H9 (cell line): ENCODE measurements around the gene OR14A2. TPM values are rescaled to one million over a fixed set of nuclear protein-coding genes. Genes with fewer than 3 reads are reported as not detected.
"Not testable (repeated sequence)": the region's sequence is repeated elsewhere in the genome, so short reads cannot be mapped to it uniquely, and the experiment has no call there.

ENCODE experiments used
- DNase-seq: peaks from one replicate; pipeline ENCODE4 v3.0.0-alpha.2; 2017
- H2AFZ ChIP-seq: one replicate; pipeline ENCODE4 v1.6.1; 2013; ENCODE audit warnings: mild to moderate bottlenecking, low read length, control low read depth, moderate library complexity
- H2AK5ac ChIP-seq: 2 replicates; pipeline ENCODE4 v1.6.1; 2013; ENCODE audit warnings: low read length, control low read depth, mixed read lengths; ENCODE audit not compliant: insufficient read length
- H2BK120ac ChIP-seq: one replicate; pipeline ENCODE4 v1.6.1; 2013; ENCODE audit warnings: low read depth, mild to moderate bottlenecking, low read length, control low read depth, inconsistent platforms; ENCODE audit not compliant: poor library complexity, severe bottlenecking
- H2BK12ac ChIP-seq: 2 replicates; pipeline ENCODE4 v1.6.1; 2013; ENCODE audit warnings: low read length, control low read depth, mixed read lengths, low read depth; ENCODE audit not compliant: insufficient read length
- H2BK15ac ChIP-seq: 2 replicates; pipeline ENCODE4 v1.6.1; 2013; ENCODE audit warnings: low read depth, low read length, control low read depth
- H2BK20ac ChIP-seq: one replicate; pipeline ENCODE4 v1.6.1; 2013; ENCODE audit warnings: low read depth, mild to moderate bottlenecking, low read length, control low read depth, inconsistent platforms; ENCODE audit not compliant: poor library complexity, severe bottlenecking
- H2BK5ac ChIP-seq: 2 replicates; pipeline ENCODE4 v1.6.1; 2013; ENCODE audit warnings: low read length, control low read depth, mixed read lengths; ENCODE audit not compliant: insufficient read length
- H3K14ac ChIP-seq: 2 replicates; pipeline ENCODE4 v1.6.1; 2013; ENCODE audit warnings: low read length, control low read depth; ENCODE audit not compliant: insufficient read depth
- H3K18ac ChIP-seq: 2 replicates; pipeline ENCODE4 v1.6.1; 2013; ENCODE audit warnings: low read depth, mild to moderate bottlenecking, mixed read lengths, low read length, control low read depth; ENCODE audit not compliant: insufficient read length
- H3K23ac ChIP-seq: 2 replicates; pipeline ENCODE4 v1.6.1; 2013; ENCODE audit warnings: low read length, control low read depth, mixed read lengths, low read depth; ENCODE audit not compliant: insufficient read length
- H3K23me2 ChIP-seq: 2 replicates; pipeline ENCODE4 v1.6.1; 2013; ENCODE audit warnings: low read depth, mild to moderate bottlenecking, mixed read lengths, low read length, control low read depth; ENCODE audit not compliant: insufficient read length, poor library complexity, severe bottlenecking
- H3K27ac ChIP-seq: 2 replicates; pipeline ENCODE4 v1.5.1; 2013; ENCODE audit warnings: low read length, control low read depth, mixed read lengths, low read depth; ENCODE audit not compliant: insufficient read length
- H3K27me3 ChIP-seq: 2 replicates; pipeline ENCODE4 v1.6.1; 2013; ENCODE audit warnings: low read length, control low read depth, inconsistent platforms; ENCODE audit not compliant: insufficient read depth
- H3K4ac ChIP-seq: 2 replicates; pipeline ENCODE4 v1.6.1; 2013; ENCODE audit warnings: low read depth, mild to moderate bottlenecking, control low read depth, inconsistent platforms, low read length, moderate library complexity
- H3K4me1 ChIP-seq: 2 replicates; pipeline ENCODE4 v1.6.1; 2013; ENCODE audit warnings: low read length, control low read depth, inconsistent platforms; ENCODE audit not compliant: insufficient read depth
- H3K4me2 ChIP-seq: 2 replicates; pipeline ENCODE4 v1.6.1; 2013; ENCODE audit warnings: low read length, control low read depth, mixed read lengths; ENCODE audit not compliant: insufficient read length, insufficient read depth
- H3K56ac ChIP-seq: 2 replicates; pipeline ENCODE4 v1.6.1; 2013; ENCODE audit warnings: low read depth, mild to moderate bottlenecking, mixed read lengths, low read length, control low read depth; ENCODE audit not compliant: insufficient read length
- H3K79me1 ChIP-seq: 2 replicates; pipeline ENCODE4 v1.6.1; 2013; ENCODE audit warnings: low read depth, mild to moderate bottlenecking, moderate library complexity, low read length, control low read depth, inconsistent platforms; ENCODE audit not compliant: insufficient read depth, poor library complexity, severe bottlenecking
- H3K79me2 ChIP-seq: 2 replicates; pipeline ENCODE4 v1.6.1; 2013; ENCODE audit warnings: low read length, control low read depth, inconsistent platforms; ENCODE audit not compliant: insufficient read depth
- H3K9ac ChIP-seq: 2 replicates; pipeline ENCODE4 v1.6.1; 2013; ENCODE audit warnings: low read length, control low read depth, mixed read lengths; ENCODE audit not compliant: insufficient read length; ENCODE audit errors: extremely low read depth
- H3K9me3 ChIP-seq: one replicate; pipeline ENCODE4 v1.6.1; 2013; ENCODE audit warnings: low read depth, low read length, inconsistent platforms; ENCODE audit not compliant: control insufficient read depth
- H3T11ph ChIP-seq: one replicate; pipeline ENCODE4 v1.6.1; 2013; ENCODE audit warnings: mild to moderate bottlenecking, low read length, control low read depth, inconsistent platforms
- H4K20me1 ChIP-seq: one replicate; pipeline ENCODE4 v1.6.1; 2013; ENCODE audit not compliant: control insufficient read depth, insufficient read length, insufficient read depth
- H4K5ac ChIP-seq: 2 replicates; pipeline ENCODE4 v1.6.1; 2013; ENCODE audit warnings: low read depth, mild to moderate bottlenecking, mixed read lengths, low read length, control low read depth; ENCODE audit not compliant: insufficient read length
- H4K8ac ChIP-seq: replicated peaks from 2 replicates; pipeline ENCODE4 v1.6.1; 2013; ENCODE audit warnings: low read length, control low read depth, mixed read lengths, low read depth; ENCODE audit not compliant: insufficient read length
- H4K91ac ChIP-seq: 2 replicates; pipeline ENCODE4 v1.6.1; 2013; ENCODE audit warnings: low read depth, mild to moderate bottlenecking, moderate library complexity, mixed read lengths, low read length, control low read depth; ENCODE audit not compliant: insufficient read length
- H3K27ac Mint-ChIP-seq, 3 experiments: 2 replicates in 2 of 3; 3 replicates in 1 of 3; pipeline ENCODE4 v1.8.0; 2020 to 2021; ENCODE audit warnings: mixed read lengths in 3 of 3, mild to moderate bottlenecking in 1 of 3, moderate library complexity in 1 of 3
- H3K27me3 Mint-ChIP-seq: 2 replicates; pipeline ENCODE4 v1.8.0; 2021; ENCODE audit warnings: low read depth, mild to moderate bottlenecking, moderate library complexity, mixed read lengths
- H3K36me3 Mint-ChIP-seq, 3 experiments: 2 replicates in 2 of 3; 3 replicates in 1 of 3; pipeline ENCODE4 v1.8.0; 2020 to 2021; ENCODE audit warnings: low read depth in 3 of 3, mixed read lengths in 3 of 3; ENCODE audit not compliant: insufficient read depth in 1 of 3
- H3K4me1 Mint-ChIP-seq, 2 experiments: 2 replicates each; pipeline ENCODE4 v1.8.0; 2020; ENCODE audit warnings: mixed read lengths in 2 of 2
- H3K4me3 Mint-ChIP-seq, 2 experiments: 2 replicates in 1 of 2; 3 replicates in 1 of 2; pipeline ENCODE4 v1.8.0; 2020 to 2021; ENCODE audit warnings: mild to moderate bottlenecking in 2 of 2, mixed read lengths in 2 of 2, moderate library complexity in 1 of 2
- H3K9me3 Mint-ChIP-seq, 2 experiments: 2 replicates in 1 of 2; 3 replicates in 1 of 2; pipeline ENCODE4 v1.8.0; 2020; ENCODE audit warnings: mild to moderate bottlenecking in 2 of 2, mixed read lengths in 2 of 2, moderate library complexity in 1 of 2
- WGBS: extraction: QIAGEN DNeasy Blood & Tissue Kit; methylation state at CpG from one replicate; pipeline ENCODE4 v1.1.7; 2013; ENCODE audit warnings: missing lambda C conversion rate, low lambda C conversion rate, mixed read lengths; ENCODE audit not compliant: insufficient read length; ENCODE audit errors: extremely low coverage; 5-methylcytosine and 5-hydroxymethylcytosine counted together
- total RNA-seq: library from RNA; stranded (reverse); gene quantifications from 2 replicates; pipeline ENCODE4 v1.2.1, GENCODE V29; 2021
- TF ChIP-seq, protein P1 (sequence below): fragments of 200-600 bp; sonication (generic); conservative IDR thresholded peaks from 3 replicates; pipeline ENCODE4 v1.8.0; 2021; ENCODE audit warnings: antibody characterized with exemption, mild to moderate bottlenecking

OR14A2 gene
- total RNA-seq, 1 experiment from 2014 or later, result not detected

DNA sequence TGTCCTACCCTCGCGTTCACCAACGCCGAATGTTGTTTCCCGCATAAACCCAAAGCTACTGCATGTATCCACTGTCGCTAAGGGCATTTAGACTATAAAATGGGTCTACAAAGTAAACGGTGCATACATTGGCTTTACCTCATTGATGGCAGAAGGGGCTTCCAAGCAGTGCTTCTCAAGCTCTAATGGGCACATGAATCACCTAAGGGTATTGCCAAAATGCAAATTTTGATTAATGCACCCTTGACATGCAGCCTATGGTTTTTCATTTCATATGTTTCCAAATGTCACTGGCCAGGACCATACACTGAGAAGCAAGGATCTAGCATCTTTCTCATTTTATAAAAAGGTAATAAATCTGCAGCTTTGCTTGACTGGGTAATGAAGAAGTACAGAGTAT, 34.2 kb downstream of the OR14A2 start:
- Histone ChIP-seq H3K23me2 (no peaks in the 10 kb centered on the region), H3K9me3 (peaks cover 6% of the 10 kb centered on the region), H3K27ac (no peak overlapping the region), H3K14ac (no peak overlapping the region), H3K27me3 (no peaks in the 10 kb centered on the region), H4K8ac (no peak overlapping the region), H3K18ac (no peak overlapping the region), H3T11ph (no peak overlapping the region), H2AK5ac (no peak overlapping the region), H3K9ac (no peak overlapping the region), H2AFZ (no peak overlapping the region), H3K4me1 (no peaks in the 10 kb centered on the region), H3K56ac (no peak overlapping the region), H2BK20ac (no peak overlapping the region), H4K91ac (no peak overlapping the region), H4K20me1 (no peaks in the 10 kb centered on the region), H3K79me2 (no peaks in the 10 kb centered on the region), H2BK5ac (no peak overlapping the region), H3K4me2 (no peak overlapping the region), H2BK15ac (no peak overlapping the region), H3K79me1 (no peaks in the 10 kb centered on the region), H3K23ac (no peak overlapping the region), H4K5ac (no peak overlapping the region), H2BK12ac (no peak overlapping the region), H3K4ac (no peak overlapping the region), H2BK120ac (no peak overlapping the region)
- no peaks in the 10 kb centered on the region for H3K36me3 Mint-ChIP-seq
- H3K4me3 Mint-ChIP-seq, result no peak overlapping the region
- DNase-seq, result no peak
- no peaks in the 10 kb centered on the region; the same call in 1 of the 2 replicates for H3K27me3 Mint-ChIP-seq
- TF ChIP-seq, protein P1, sequence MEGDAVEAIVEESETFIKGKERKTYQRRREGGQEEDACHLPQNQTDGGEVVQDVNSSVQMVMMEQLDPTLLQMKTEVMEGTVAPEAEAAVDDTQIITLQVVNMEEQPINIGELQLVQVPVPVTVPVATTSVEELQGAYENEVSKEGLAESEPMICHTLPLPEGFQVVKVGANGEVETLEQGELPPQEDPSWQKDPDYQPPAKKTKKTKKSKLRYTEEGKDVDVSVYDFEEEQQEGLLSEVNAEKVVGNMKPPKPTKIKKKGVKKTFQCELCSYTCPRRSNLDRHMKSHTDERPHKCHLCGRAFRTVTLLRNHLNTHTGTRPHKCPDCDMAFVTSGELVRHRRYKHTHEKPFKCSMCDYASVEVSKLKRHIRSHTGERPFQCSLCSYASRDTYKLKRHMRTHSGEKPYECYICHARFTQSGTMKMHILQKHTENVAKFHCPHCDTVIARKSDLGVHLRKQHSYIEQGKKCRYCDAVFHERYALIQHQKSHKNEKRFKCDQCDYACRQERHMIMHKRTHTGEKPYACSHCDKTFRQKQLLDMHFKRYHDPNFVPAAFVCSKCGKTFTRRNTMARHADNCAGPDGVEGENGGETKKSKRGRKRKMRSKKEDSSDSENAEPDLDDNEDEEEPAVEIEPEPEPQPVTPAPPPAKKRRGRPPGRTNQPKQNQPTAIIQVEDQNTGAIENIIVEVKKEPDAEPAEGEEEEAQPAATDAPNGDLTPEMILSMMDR, result no peak
- WGBS, result no CpG with 5 or more reads among the region's 7 CpGs
- peaks cover 32 to 55% of the 10 kb centered on the region in 2 experiments for H3K9me3 Mint-ChIP-seq
- H3K27ac Mint-ChIP-seq, result no peak overlapping the region
- H3K4me1 Mint-ChIP-seq, result no peaks in the 10 kb centered on the region

DNA sequence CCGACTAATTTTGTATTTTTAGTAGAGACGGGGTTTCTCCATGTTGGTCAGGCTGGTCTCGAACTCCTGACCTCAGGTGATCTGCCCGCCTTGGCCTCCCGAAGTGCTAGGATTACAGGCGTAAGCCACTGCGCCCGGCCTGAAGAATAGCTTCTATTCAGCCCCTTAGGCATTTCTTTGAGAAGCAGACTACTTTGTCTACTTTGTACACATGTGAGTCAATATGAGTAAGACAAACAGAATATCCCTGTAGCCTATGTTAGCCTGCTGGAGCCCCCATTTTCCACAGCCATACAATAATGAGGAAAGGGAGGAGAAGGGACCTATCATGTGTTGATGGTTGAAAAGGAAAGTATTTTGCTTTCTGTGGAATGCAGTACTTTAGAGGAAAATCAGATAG, 37.3 kb downstream of the OR14A2 start:
- H3K4me1 ChIP-seq, H4K20me1 ChIP-seq, H3K4me3 Mint-ChIP-seq, H3K56ac ChIP-seq, H2AFZ ChIP-seq, H2BK20ac ChIP-seq, H3K9me3 ChIP-seq, H3K23ac ChIP-seq, H2BK5ac ChIP-seq, H3K9ac ChIP-seq, H3K23me2 ChIP-seq, H4K8ac ChIP-seq, H3K4me2 ChIP-seq, H4K91ac ChIP-seq, H3K4ac ChIP-seq, H2BK12ac ChIP-seq, H3K79me1 ChIP-seq, H2BK15ac ChIP-seq, H3K27me3 ChIP-seq, DNase-seq, H3K27ac ChIP-seq, H3K27me3 Mint-ChIP-seq, H3K14ac ChIP-seq, H3T11ph ChIP-seq, H4K5ac ChIP-seq, H3K18ac ChIP-seq, H2AK5ac ChIP-seq, H3K4me1 Mint-ChIP-seq, H3K27ac Mint-ChIP-seq, H2BK120ac ChIP-seq, H3K79me2 ChIP-seq: not testable (repeated sequence)
- peaks cover 49 to 56% of the 10 kb centered on the region in 2 experiments for H3K9me3 Mint-ChIP-seq
- no CpG with 5 or more reads among the region's 8 CpGs for WGBS
- peaks cover 0 to 13% (median 2%) of the 10 kb centered on the region in 3 experiments; a peak in 3 of 7 replicates for H3K36me3 Mint-ChIP-seq
